ENCODE results near the gene ICA1.

ICA1 gene

GRCh38 chr7:8155836-8156235 is 106.1 kb downstream of the ICA1 start:
- DNase-seq (ENCODE audit: extremely low read depth, low read depth) = no peak
- no peak for TF ChIP-seq CTCF (IDR thresholded peaks at IDR 0.05; ENCODE audit: low read depth, low read length)

GRCh38 chr7:8154272-8154671 is 107.7 kb downstream of the ICA1 start:
- no peak for TF ChIP-seq CTCF (IDR thresholded peaks at IDR 0.05; ENCODE audit: low read depth, low read length)
- no peak for DNase-seq (ENCODE audit: extremely low read depth, low read depth)

GRCh38 chr7:8152489-8153192 is 109.3 kb downstream of the ICA1 start:
- DNase-seq (ENCODE audit: extremely low read depth, low read depth) = no peak
- no peak for TF ChIP-seq CTCF (IDR thresholded peaks at IDR 0.05; ENCODE audit: low read depth, low read length)

- TF ChIP-seq CTCF (IDR thresholded peaks at IDR 0.05; ENCODE audit: low read depth, low read length) = no peak
- no peak for DNase-seq (ENCODE audit: extremely low read depth, low read depth)
Measured at GRCh38 chr7:8151161-8151725, 110.7 kb downstream of the ICA1 start.

- no peak for TF ChIP-seq CTCF (IDR thresholded peaks at IDR 0.05; ENCODE audit: low read depth, low read length)
- no peak for DNase-seq (ENCODE audit: extremely low read depth, low read depth)
Measured at GRCh38 chr7:8149222-8149621, 112.7 kb downstream of the ICA1 start.

GRCh38 chr7:8147760-8148463 is 114.1 kb downstream of the ICA1 start:
- DNase-seq (ENCODE audit: extremely low read depth, low read depth) = no peak
- no peak for TF ChIP-seq CTCF (IDR thresholded peaks at IDR 0.05; ENCODE audit: low read depth, low read length)

- no peak for DNase-seq (ENCODE audit: extremely low read depth, low read depth)
- TF ChIP-seq CTCF (IDR thresholded peaks at IDR 0.05; ENCODE audit: low read depth, low read length) = no peak
Measured at GRCh38 chr7:8146788-8147413, 115.1 kb downstream of the ICA1 start.
